ENCODE measurements around the gene RBM20. TPM values are rescaled to one million over a fixed set of nuclear protein-coding genes. Genes with fewer than 3 reads are reported as not detected.

Gene RBM20
- total and polyA plus RNA-seq, 2 of the 13 experiments (the other 11 are each of a cell fraction or from before 2014, with no cell fraction given): 0.02 to 0.22 TPM

- no peaks in the 10 kb centered on the region for H3K9me3 ChIP-seq (ENCODE audit: low read length)
- ATAC-seq: no peak
- peaks cover 4 to 9% of the 10 kb centered on the region in 2 experiments; a peak in 2 of 5 replicates for H3K27me3 ChIP-seq (ENCODE audit: control insufficient read depth in 1 of 2, insufficient read depth in 2 of 2, low read length in 2 of 2)
- H3K27ac ChIP-seq (ENCODE audit: extremely low read length, insufficient read depth, low read length): no peak overlapping the region
- no peak overlapping the region for H3K9ac ChIP-seq (ENCODE audit: insufficient read depth, low read depth, low read length)
- H3K36me3 ChIP-seq (replicated peaks in 1 of 2; ENCODE audit: control insufficient read depth in 1 of 2, insufficient read depth in 2 of 2, low read length in 2 of 2): no peaks in the 10 kb centered on the region
- no peak overlapping the region for H3K4me3 ChIP-seq (replicated peaks in 1 of 3; ENCODE audit: insufficient read depth in 1 of 3, low read depth in 2 of 3, low read length in 3 of 3)
- BruUV-seq (replicated peaks): no TSS peak
- intact Hi-C loops (cut with micrococcal nuclease; ENCODE audit: unreplicated experiment) (no loop called here), in situ Hi-C loops (cut with HindIII; ENCODE audit: extremely low pct_ligation_motif_present, low pct_unique_long_range_greater_than_20kb) (no loop called here)
- POLR2A ChIA-PET: no interaction called here
- CTCF ChIA-PET (ENCODE audit: low intra/inter-chr PET ratio, low total read pairs): no interaction called here
- H2AFZ ChIP-seq (ENCODE audit: low read length): no peak overlapping the region
- DNase-seq (ENCODE audit: low spot score): no peak
- FAIRE-seq: no peak
- 3% methylated on average over 1 of the region's 1 CpG for WGBS (ENCODE audit: low lambda C conversion rate)
- H4K20me1 ChIP-seq (ENCODE audit: insufficient read depth, low read length): no peaks in the 10 kb centered on the region
- H3K79me2 ChIP-seq (ENCODE audit: insufficient read depth, low read length): no peaks in the 10 kb centered on the region
- H3K4me2 ChIP-seq (ENCODE audit: low read depth, low read length): no peak overlapping the region
- H3K4me1 ChIP-seq (ENCODE audit: insufficient read depth, low read length): no peaks in the 10 kb centered on the region
- TF ChIP-seq MTA3 (CRISPR knock-in tag; IDR thresholded peaks at IDR 0.05) (no peak), HNF4A (CRISPR knock-in tag; IDR thresholded peaks at IDR 0.05) (no peak), PTBP1 (IDR thresholded peaks at IDR 0.05; ENCODE audit: low read depth, low read length, poor library complexity, severe bottlenecking) (no peak), ELK4 (CRISPR knock-in tag; IDR thresholded peaks at IDR 0.05; ENCODE audit: borderline replicate concordance) (no peak), ZNF367 (CRISPR knock-in tag; IDR thresholded peaks at IDR 0.05; ENCODE audit: borderline replicate concordance) (no peak), ZNF646 (CRISPR knock-in tag; IDR thresholded peaks at IDR 0.05) (no peak), SP5 (CRISPR knock-in tag; IDR thresholded peaks at IDR 0.05; ENCODE audit: borderline replicate concordance, low read depth) (no peak), BRD4 (CRISPR knock-in tag; IDR thresholded peaks at IDR 0.05) (no peak), MXI1 (IDR thresholded peaks at IDR 0.05; ENCODE audit: borderline replicate concordance, low read depth, low read length) (no peak), TBP (CRISPR knock-in tag; IDR thresholded peaks at IDR 0.05) (no peak), ZNF496 (CRISPR knock-in tag; IDR thresholded peaks at IDR 0.05; ENCODE audit: insufficient replicate concordance) (no peak), SOX5 (CRISPR knock-in tag; IDR thresholded peaks at IDR 0.05; ENCODE audit: borderline replicate concordance) (no peak), ZNF576 (CRISPR knock-in tag; IDR thresholded peaks at IDR 0.05) (no peak), ZNF430 (CRISPR knock-in tag; IDR thresholded peaks at IDR 0.05) (no peak), ZNF710 (CRISPR knock-in tag; IDR thresholded peaks at IDR 0.05; ENCODE audit: borderline replicate concordance) (no peak), ZNF282 (IDR thresholded peaks at IDR 0.05; ENCODE audit: partially characterized antibody) (no peak), RXRA (CRISPR knock-in tag; IDR thresholded peaks at IDR 0.05) (no peak)
Measured at GRCh38 chr10:110659558-110659957, 15.4 kb downstream of the RBM20 start.
